AG04449 (cell line): ENCODE measurements around the gene ADAP1.

Experiments
- CTCF ChIA-PET: fragments of 350-600 bp; formaldehyde crosslinking; extraction: SDS; loops from one replicate; lab custom pipeline; 2021; ENCODE audit warnings: antibody characterized with exemption; lab: Yijun Ruan, JAX
- POLR2A ChIA-PET: fragments of 400-600, 350-600 bp; formaldehyde crosslinking; extraction: SDS; loops from one replicate; lab custom pipeline; 2020; ENCODE audit warnings: antibody characterized with exemption, inconsistent platforms; lab: Yijun Ruan, JAX
- DNase-seq: peaks from one replicate; pipeline ENCODE4 v3.0.0-alpha.2; 2010; ENCODE audit warnings: low read depth, low spot score
- H3K4me3 ChIP-seq: 2 replicates; pipeline ENCODE4 v1.5.1; 2011; ENCODE audit warnings: low read depth, mild to moderate bottlenecking, control low read depth, low read length
- CTCF ChIP-seq: IDR thresholded peaks from one replicate; pipeline ENCODE4 v1.5.1; 2011; ENCODE audit warnings: mild to moderate bottlenecking, moderate library complexity, low read length, control low read depth, inconsistent platforms; ENCODE audit not compliant: insufficient read depth; ENCODE audit errors: missing control alignments

Gene ADAP1

GRCh38 chr7:900331-901040, 54.0 kb downstream of the ADAP1 start:
- no peak overlapping the region for H3K4me3 ChIP-seq
- DNase-seq: no peak
- ChIA-PET POLR2A (interaction anchor here (0.6 to 2.4 kb wide), 3 partner anchors 9 to 74 kb away, joined by 3 to 6 read pairs (median 5); no protein-coding TSS in a partner anchor), CTCF (interaction anchor here (1.7 kb wide), 1 partner anchor 27 kb away, joined by 6 read pairs; no protein-coding TSS in a partner anchor)
- no peak for TF ChIP-seq CTCF

- no peak for TF ChIP-seq CTCF
- DNase-seq: no peak
- no peak overlapping the region for H3K4me3 ChIP-seq
- ChIA-PET POLR2A (interaction anchor here (2.4 kb wide), 1 partner anchor 8 kb away, joined by 6 read pairs; no protein-coding TSS in a partner anchor), CTCF (no interaction called here)
These were observed 54.7 kb downstream of the ADAP1 start for GRCh38 chr7:899806-900205.

GRCh38 chr7:898855-899681, 55.4 kb downstream of the ADAP1 start:
- ChIA-PET CTCF (no interaction called here), POLR2A (no interaction called here)
- H3K4me3 ChIP-seq: no peak overlapping the region
- TF ChIP-seq CTCF: no peak
- no peak for DNase-seq

- TF ChIP-seq CTCF: no peak
- POLR2A ChIA-PET: no interaction called here
- CTCF ChIA-PET: no interaction called here
- no peak for DNase-seq
- no peak overlapping the region for H3K4me3 ChIP-seq
These were observed 56.0 kb downstream of the ADAP1 start for GRCh38 chr7:898460-898854.

- ChIA-PET POLR2A (no interaction called here), CTCF (no interaction called here)
- no peak for DNase-seq
- TF ChIP-seq CTCF: no peak
- H3K4me3 ChIP-seq: no peak overlapping the region
These were observed 56.6 kb downstream of the ADAP1 start for GRCh38 chr7:897771-898376.

- H3K4me3 ChIP-seq: no peak overlapping the region
- TF ChIP-seq CTCF: no peak
- ChIA-PET CTCF (no interaction called here), POLR2A (no interaction called here)
- DNase-seq: no peak
These were observed 57.4 kb downstream of the ADAP1 start for GRCh38 chr7:897086-897485.
